Thyroid gland (tissue), 4 donors: ENCODE data around the gene AQP7. TPM values are rescaled to one million over a fixed set of nuclear protein-coding genes. Genes with fewer than 3 reads are reported as not detected.
"Not testable (repeated sequence)": the region's sequence is repeated elsewhere in the genome, so short reads cannot be mapped to it uniquely, and the experiment has no call there.

ENCODE experiments used
- DNase-seq, 2 donors: peaks; one replicate each; pipeline ENCODE4 v3.0.0-alpha.2; 2019
- H3K27ac ChIP-seq, 3 donors: fragments of 200-600 bp; sonication (generic); 1 replicate in 2 of 3; 2 replicates in 1 of 3; pipeline ENCODE4 v1.5.1; 2016 to 2019; ENCODE audit warnings: mild to moderate bottlenecking in 1 of 3, moderate library complexity in 1 of 3
- H3K27me3 ChIP-seq: fragments of 200-600 bp; sonication (generic); one replicate; pipeline ENCODE4 v1.5.1; 2019
- H3K36me3 ChIP-seq, 2 donors: fragments of 200-600 bp; sonication (generic); one replicate each; pipeline ENCODE4 v1.5.1; 2016 to 2019
- H3K4me1 ChIP-seq, 2 donors: fragments of 200-600 bp; sonication (generic); one replicate each; pipeline ENCODE4 v1.5.1; 2017 to 2019
- H3K4me3 ChIP-seq, 3 donors: fragments of 200-600 bp; sonication (generic); replicated peaks in 1 of 3; 1 replicate in 2 of 3; 2 replicates in 1 of 3; pipeline ENCODE4 v1.5.1; 2016; ENCODE audit warnings: mild to moderate bottlenecking in 1 of 3
- H3K9me3 ChIP-seq: fragments of 200-600 bp; sonication (generic); one replicate; pipeline ENCODE4 v1.5.1; 2017
- POLR2A ChIP-seq, 2 donors: fragments of 450-650 bp; IDR thresholded peaks; one replicate each; pipeline ENCODE4 v1.6.1; 2017; ENCODE audit warnings: antibody characterized with exemption in 2 of 2, mild to moderate bottlenecking in 2 of 2, moderate library complexity in 1 of 2
- WGBS, 2 donors: methylation state at CpG; one replicate each; pipeline ENCODE4 v1.1.5; 2017; 5-methylcytosine and 5-hydroxymethylcytosine counted together
- intact Hi-C: fragments of 100-400 bp; cut with DNase I; formaldehyde crosslinking; loops from one replicate; pipeline ENCODE4 v1.15.1; 2023
- total RNA-seq, 4 donors: library from RNA; depleted of rRNA; stranded (reverse); fragments of >200 nt; gene quantifications; one replicate each; pipeline ENCODE4 v1.2.3, GENCODE V29; 2016
- TF ChIP-seq, protein P1 (sequence below), 6 experiments: fragments of 200-600 bp in 3 of 6; fragments of 450-650 bp in 3 of 6; sonication (generic) in 3 of 6; IDR thresholded peaks; one replicate each; pipeline ENCODE4 v1.5.1; 2016 to 2019; ENCODE audit warnings: antibody characterized with exemption in 6 of 6, mild to moderate bottlenecking in 2 of 6, inconsistent platforms in 1 of 6, moderate library complexity in 1 of 6

Gene AQP7
- total RNA-seq, 4 donors from 2014 or later = 1.9 to 4.7 (median 2.5) TPM

DNA sequence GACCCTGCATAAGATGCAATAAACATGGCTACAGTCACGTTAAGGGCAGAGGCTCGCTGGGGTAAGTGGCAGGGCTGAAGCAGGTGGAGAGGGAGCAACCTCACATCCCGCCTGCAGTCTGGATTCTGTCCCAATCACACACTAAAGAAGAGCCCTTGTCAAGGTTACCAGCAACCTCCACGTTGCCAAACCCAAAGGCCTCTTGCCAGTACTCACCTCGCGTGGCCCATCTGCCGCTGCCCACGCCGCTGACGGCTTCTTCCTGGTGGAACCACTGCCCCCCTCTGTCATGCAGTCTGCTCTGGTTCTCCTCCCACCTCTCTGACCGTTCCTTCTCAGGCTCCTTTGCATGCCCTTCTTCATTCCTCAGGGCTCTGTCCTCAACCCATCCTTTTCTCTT lies 8.8 kb downstream of the AQP7 start:
- H3K27ac ChIP-seq = peak overlapping the region in 2 of 3 donors; percentile 8 to 24
- no peaks in the 10 kb centered on the region for H3K9me3 ChIP-seq
- no peaks in the 10 kb centered on the region for H3K36me3 ChIP-seq
- peaks cover 33 to 35% of the 10 kb centered on the region in 2 donors for H3K4me1 ChIP-seq
- H3K27me3 ChIP-seq = no peaks in the 10 kb centered on the region
- no peak overlapping the region for H3K4me3 ChIP-seq
- WGBS, 2 donors = 46 to 69% methylated on average over 11 of the region's 11 CpGs
- DNase-seq = peak; percentile 56 to 73
- intact Hi-C loops = no loop called here
- TF ChIP-seq, protein P1, sequence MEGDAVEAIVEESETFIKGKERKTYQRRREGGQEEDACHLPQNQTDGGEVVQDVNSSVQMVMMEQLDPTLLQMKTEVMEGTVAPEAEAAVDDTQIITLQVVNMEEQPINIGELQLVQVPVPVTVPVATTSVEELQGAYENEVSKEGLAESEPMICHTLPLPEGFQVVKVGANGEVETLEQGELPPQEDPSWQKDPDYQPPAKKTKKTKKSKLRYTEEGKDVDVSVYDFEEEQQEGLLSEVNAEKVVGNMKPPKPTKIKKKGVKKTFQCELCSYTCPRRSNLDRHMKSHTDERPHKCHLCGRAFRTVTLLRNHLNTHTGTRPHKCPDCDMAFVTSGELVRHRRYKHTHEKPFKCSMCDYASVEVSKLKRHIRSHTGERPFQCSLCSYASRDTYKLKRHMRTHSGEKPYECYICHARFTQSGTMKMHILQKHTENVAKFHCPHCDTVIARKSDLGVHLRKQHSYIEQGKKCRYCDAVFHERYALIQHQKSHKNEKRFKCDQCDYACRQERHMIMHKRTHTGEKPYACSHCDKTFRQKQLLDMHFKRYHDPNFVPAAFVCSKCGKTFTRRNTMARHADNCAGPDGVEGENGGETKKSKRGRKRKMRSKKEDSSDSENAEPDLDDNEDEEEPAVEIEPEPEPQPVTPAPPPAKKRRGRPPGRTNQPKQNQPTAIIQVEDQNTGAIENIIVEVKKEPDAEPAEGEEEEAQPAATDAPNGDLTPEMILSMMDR (IDR thresholded peaks at IDR 0.05) = no peak
- TF ChIP-seq POLR2A (IDR thresholded peaks at IDR 0.05) = no peak

DNA sequence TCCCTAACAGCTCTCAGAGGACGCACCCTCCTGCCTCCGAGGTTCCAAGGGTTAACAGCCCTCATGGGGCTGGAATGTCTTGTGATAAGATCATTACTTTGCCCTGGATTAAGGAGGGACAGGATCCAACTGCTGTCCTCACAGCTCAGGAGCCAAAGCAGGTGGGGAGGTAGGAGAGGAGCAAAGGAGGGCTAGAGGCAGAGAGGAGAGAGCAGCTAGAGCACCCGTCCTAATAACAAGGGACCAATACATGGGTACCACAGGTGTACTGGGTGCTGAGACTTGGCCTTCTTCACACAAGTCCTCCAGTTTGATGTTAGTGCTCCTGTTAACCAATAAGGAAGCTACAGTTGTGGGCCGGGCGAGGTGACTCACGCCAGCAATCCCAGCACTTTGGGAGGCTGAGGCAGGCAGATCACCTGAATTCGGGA lies 9.8 kb downstream of the AQP7 start:
- H3K4me3 ChIP-seq, H3K27me3 ChIP-seq, intact Hi-C loops, H3K9me3 ChIP-seq, DNase-seq, H3K36me3 ChIP-seq: not testable (repeated sequence)
- WGBS, 2 donors = 66 to 73% methylated on average over 7 of the region's 7 CpGs
- Histone ChIP-seq H3K27ac (peak overlapping the region in 2 of 3 donors; percentile 8 to 91), H3K4me1 (peaks cover 33 to 35% of the 10 kb centered on the region in 2 donors)

DNA sequence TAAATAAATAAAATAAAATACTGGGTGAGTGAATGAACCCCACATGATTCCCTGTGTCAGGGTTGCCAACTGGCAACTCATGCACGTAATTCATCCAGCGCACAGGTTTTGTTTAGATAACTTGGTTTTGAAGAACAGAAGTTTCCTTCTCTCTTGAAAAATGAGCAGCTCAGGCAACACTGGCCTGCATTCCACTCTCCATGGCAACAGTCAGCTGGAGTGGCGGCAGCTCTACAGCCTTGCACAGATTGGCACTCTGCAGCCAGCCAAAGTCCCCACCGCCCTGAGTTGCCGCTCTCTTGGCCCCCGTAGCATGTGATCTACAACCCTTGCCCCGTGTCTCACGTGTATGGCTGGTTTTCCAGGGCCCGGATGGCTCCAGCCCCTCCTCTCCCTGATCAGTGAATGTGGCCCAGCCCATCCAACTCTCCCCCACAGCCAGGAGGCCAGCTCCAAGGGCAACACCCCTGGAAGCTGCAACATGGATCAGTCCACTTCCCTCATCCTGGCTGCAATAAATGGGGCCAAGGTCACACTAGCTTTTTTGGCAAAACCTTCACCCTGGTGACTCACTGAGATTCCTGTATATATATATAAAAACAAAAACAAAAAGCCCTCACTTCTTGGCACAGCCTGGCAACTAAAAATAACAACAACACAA lies 11.1 kb downstream of the AQP7 start:
- intact Hi-C loops, H3K36me3 ChIP-seq, H3K4me3 ChIP-seq, H3K27me3 ChIP-seq, H3K9me3 ChIP-seq: not testable (repeated sequence)
- WGBS, 2 donors = 9 to 11% methylated on average over 5 to 7 of the region's 9 CpGs
- Histone ChIP-seq H3K4me1 (peaks cover 33 to 35% of the 10 kb centered on the region in 2 donors), H3K27ac (peak overlapping the region; percentile 91 to 96 (median 93))
- DNase-seq = peak; percentile 95

DNA sequence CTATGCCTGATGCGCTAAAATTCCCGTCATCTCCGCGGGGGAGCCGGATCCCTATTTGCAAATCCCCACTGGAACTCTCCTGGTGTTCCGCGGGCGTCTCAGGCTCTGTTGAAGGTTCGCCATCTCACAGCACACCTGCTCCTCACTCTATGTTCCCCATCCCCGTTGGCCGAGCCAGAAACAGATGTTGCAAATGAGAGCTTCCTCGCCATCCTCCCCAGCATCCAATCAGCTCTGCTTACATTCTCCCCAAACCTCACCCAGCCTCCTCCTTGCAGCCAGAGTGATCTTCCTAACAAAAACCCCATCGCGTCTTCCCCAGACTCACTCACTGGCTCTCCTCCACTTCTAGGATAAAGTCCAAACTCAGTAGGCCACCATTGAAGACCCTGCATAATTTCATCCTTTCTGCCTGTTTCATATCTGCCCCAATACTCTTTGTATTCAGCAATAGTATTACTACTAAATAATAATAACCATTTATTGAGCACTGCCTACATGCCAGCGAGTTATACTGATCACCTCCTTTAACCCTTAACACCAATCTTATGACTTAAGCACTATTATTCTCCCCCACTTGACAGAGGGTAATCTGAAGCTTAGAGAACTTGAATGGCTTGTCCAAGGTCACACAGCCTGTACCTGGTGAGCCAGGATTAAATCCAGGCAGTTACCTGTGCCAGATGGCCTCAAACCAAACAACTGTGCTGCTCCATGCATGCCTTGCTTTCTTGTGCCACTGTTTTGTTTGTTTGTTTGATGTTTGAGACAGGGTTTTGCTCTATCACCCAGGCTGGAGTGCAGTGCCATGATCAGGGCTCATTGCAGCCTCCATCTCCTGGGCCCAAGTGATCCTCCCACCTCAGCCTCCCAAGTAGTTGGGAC lies 14.0 kb downstream of the AQP7 start:
- H3K27ac ChIP-seq = no peak overlapping the region
- TF ChIP-seq, protein P1 (IDR thresholded peaks at IDR 0.05) = no peak
- no peak for TF ChIP-seq POLR2A (IDR thresholded peaks at IDR 0.05)
- no peaks in the 10 kb centered on the region for H3K27me3 ChIP-seq
- no peaks in the 10 kb centered on the region for H3K9me3 ChIP-seq
- no peaks in the 10 kb centered on the region for H3K36me3 ChIP-seq
- peak in 1 of 2 donors; percentile 19 for DNase-seq
- intact Hi-C loops = no loop called here
- peaks cover 26 to 27% of the 10 kb centered on the region in 2 donors for H3K4me1 ChIP-seq
- no peak overlapping the region for H3K4me3 ChIP-seq
- 84 to 87% methylated on average over 15 of the region's 15 CpGs for WGBS, 2 donors

DNA sequence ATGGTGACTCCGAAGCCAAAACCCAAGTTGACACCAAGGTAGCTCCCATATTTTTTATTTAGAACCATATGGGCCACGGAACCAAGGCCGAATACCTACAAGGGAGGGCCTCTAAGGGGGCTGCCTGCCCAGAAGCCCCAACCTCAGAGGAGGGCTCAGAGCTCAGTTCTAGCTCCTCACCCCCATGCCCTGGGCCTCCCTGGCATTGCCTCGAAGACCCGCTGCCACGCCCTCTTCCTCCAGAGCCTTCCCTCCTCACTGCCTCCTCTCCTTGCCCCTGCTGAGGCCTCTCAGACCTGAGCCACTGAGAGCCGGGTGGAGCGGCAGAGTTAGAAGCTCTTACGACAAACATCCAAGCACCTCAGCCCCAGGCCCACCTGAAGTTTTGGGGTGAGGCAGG lies 15.4 kb downstream of the AQP7 start:
- peaks cover 15 to 16% of the 10 kb centered on the region in 2 donors for H3K4me1 ChIP-seq
- intact Hi-C loops, H3K27me3 ChIP-seq, H3K27ac ChIP-seq, H3K36me3 ChIP-seq, H3K9me3 ChIP-seq, DNase-seq, H3K4me3 ChIP-seq: not testable (repeated sequence)
- WGBS, 2 donors = 79 to 85% methylated on average over 6 to 7 of the region's 9 CpGs

DNA sequence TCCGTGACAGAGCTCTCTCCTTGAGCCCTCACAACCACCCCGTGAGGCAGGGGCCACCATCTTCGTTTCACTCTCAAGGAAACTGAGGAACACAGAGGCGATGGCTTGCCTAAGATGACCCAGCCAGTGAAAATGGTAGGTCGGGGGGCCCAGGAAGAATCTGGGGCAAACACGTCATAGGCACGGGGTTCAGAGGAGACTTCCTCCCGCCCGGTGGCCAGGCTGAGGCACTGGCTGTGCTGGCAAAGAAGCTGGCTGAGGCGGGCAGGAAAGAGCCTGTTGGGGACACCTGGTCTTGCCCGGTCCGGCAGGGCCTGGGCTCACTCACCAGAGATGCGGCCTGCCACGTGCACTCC lies 15.7 kb downstream of the AQP7 start:
- H3K27ac ChIP-seq, H3K36me3 ChIP-seq, H3K4me3 ChIP-seq, H3K27me3 ChIP-seq, intact Hi-C loops, H3K9me3 ChIP-seq, DNase-seq: not testable (repeated sequence)
- WGBS, 2 donors = 80 to 88% methylated on average over 1 to 8 of the region's 14 CpGs
- H3K4me1 ChIP-seq = peaks cover 11 to 13% of the 10 kb centered on the region in 2 donors

DNA sequence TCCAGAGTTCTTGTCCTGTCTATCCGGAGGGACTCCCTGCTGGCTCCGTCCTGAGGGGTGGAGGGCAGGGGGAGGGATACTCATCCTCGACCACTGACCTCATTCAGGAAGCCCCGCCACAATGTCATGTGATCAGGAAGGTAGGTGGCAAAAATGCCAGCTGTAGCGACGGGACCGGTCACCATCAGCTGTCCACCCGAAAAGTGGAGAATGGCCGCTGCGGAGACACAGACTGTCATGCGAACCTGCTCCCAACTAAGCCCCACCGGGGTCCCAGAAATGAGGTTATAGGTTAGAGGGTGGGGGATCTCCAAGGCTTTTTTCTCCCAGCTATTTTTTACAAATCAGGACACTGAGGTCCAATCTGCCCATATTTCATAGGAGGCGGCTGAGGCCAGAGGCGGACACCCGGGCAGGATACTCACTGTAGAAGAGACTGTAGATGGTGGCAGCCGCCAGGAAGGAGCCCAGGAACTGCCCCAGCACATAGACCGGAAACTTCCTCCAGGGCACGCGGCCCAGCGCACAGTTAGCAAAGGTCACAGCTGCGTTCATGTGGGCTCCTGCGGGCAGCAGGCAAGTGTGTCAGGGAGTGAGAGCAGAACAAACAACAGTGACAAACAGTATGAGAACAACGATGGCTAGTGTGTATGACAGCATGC lies 16.3 kb downstream of the AQP7 start:
- H3K9me3 ChIP-seq, H3K36me3 ChIP-seq, H3K27ac ChIP-seq, H3K4me3 ChIP-seq, DNase-seq, intact Hi-C loops, H3K27me3 ChIP-seq: not testable (repeated sequence)
- WGBS, 2 donors = 90 to 95% methylated on average over 21 to 23 of the region's 23 CpGs
- peaks cover 10 to 17% of the 10 kb centered on the region in 2 donors for H3K4me1 ChIP-seq

DNA sequence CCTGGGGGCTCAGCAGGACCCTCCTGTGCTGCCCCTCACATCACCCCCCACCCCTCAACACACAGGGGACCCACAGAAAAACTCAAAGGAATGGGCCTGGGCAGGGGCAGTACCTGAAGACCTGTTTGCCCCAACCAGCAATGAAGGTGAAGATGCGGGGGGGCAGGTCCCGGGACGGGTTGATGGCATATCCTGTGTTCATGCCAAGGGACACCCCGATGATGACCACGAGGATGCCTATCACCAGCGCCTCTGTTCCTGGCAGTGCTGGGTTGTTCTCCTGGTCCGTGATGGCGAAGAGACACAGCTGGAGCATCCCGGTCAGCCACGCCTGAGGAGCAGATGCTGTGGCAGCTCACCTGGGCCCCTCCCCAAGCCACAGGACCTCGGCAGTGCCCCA lies 16.8 kb downstream of the AQP7 start:
- H3K4me3 ChIP-seq, H3K27ac ChIP-seq, intact Hi-C loops, H3K27me3 ChIP-seq, H3K9me3 ChIP-seq, DNase-seq, H3K36me3 ChIP-seq: not testable (repeated sequence)
- WGBS, 2 donors = 84 to 95% methylated on average over 5 to 11 of the region's 11 CpGs
- H3K4me1 ChIP-seq = peaks cover 6 to 14% of the 10 kb centered on the region in 2 donors

DNA sequence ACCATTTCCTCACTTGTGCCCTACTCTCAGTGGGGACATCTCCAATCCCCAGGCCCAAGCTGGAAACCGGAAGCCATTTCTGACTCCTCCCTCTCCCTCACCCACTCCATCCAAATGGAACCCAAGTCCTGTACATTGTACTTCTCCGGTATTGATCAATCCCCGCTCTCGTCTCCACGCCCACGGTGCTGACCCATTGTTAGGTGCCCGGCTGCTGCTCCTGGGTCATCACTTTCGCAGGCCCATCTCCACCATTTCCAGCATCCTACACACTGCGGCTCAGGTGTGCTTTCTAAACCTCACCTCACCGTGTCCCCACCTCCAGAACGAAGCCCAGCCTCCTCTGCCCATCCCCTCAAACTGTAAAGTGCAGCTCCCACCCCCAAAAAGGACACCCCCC lies 19.0 kb downstream of the AQP7 start:
- H3K27ac ChIP-seq, H3K4me3 ChIP-seq, H3K27me3 ChIP-seq, H3K36me3 ChIP-seq, H3K9me3 ChIP-seq, H3K4me1 ChIP-seq, intact Hi-C loops, DNase-seq: not testable (repeated sequence)
- WGBS, 2 donors = 97% methylated on average over 11 of the region's 11 CpGs

DNA sequence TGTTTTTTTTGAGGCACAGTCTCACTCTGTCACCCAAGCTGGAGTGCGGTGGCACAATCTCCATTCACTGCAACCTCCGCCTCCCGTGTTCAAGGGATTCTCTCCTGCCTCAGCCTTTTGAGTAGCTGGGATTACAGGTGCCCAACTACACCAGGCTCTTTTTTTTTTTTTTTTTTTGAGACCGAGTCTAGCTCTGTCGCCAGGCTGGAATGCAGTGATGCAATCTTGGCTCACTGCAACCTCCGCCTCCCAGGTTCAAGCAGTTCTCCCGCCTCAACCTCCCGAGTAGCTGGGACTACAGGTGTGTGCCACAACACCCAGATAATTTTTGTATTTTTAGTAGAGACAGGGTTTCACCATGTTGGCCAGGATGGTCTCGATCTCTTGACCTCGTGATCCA lies 20.0 kb downstream of the AQP7 start:
- H3K27ac ChIP-seq, H3K36me3 ChIP-seq, H3K27me3 ChIP-seq, H3K4me1 ChIP-seq, H3K9me3 ChIP-seq, intact Hi-C loops, H3K4me3 ChIP-seq: not testable (repeated sequence)
- DNase-seq = peak; percentile 30 to 49
- 64 to 69% methylated on average over 10 of the region's 10 CpGs for WGBS, 2 donors
